HG02759 (cell line): Measurements from ENCODE around the gene OR4C11.

Experiments used
- ATAC-seq: cut with Tn5 transposase; IDR thresholded peaks from one replicate; pipeline ENCODE4 v1.9.1; 2021; ENCODE audit warnings: mild to moderate bottlenecking, moderate library complexity; ENCODE audit not compliant: unreplicated experiment

OR4C11 gene, protein sequence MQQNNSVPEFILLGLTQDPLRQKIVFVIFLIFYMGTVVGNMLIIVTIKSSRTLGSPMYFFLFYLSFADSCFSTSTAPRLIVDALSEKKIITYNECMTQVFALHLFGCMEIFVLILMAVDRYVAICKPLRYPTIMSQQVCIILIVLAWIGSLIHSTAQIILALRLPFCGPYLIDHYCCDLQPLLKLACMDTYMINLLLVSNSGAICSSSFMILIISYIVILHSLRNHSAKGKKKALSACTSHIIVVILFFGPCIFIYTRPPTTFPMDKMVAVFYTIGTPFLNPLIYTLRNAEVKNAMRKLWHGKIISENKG

DNA sequence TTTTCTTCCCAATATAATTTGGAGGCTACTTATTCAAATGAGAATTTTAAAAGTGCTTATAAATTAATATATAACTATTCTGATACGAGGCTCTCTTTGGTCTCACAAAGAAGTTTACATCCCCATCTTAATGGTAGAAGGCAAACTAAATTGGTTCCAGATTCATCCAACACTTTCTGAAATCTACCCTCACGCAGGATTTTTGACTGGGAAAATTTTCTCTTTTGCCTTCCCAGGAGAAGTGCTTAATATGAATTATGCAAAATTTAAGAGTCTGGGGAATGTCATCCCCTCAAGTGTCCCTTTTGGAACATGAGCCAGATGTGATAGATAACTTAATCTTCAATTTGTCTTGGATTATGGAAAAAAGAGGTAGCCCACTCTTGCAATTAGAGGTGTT, at the start of gene OR4C11:
Gene OR4C11 (minus strand): TSS at position 101 of the 400 bp plus-strand sequence. CDS start 3,272 bp downstream, outside the sequence.
- ATAC-seq = no peak

DNA sequence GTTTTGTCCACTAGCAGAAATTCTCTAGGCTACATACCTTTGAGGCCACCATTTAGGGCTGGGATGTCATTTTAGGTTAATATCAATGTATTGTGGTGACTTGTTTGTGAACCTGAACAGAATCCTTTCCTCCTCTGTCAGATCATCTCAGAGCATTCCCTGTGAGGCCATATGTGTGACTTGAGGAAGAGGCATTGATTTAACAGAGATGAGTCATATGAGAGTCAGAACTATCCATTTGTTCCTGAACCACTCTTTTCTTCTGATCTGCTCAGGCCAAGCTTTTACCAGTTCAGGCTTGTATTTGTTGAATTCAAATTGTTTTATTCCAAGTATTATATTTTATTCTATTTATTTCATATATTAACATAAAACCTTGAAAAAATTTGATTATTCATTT, 47.7 kb upstream of the OR4C11 start:
- ATAC-seq = no peak

DNA sequence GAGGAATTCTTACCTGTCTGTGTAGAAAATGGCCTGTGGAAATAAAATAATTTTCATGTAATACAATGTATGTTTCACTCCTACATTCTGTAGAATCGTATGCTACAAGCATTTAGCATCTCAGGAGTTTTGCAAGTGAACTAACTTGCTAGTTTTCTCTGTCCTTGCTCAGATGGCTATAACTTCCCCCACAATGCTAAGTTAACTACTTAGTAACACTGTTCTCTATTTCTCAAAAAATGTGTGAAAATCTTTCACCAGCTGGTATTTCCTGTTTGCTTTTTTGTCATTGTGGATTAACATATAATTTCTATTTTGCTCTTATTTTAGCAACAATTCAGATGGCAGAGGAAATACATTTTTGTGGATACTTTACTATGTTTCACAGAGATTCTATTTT, 45.1 kb upstream of the OR4C11 start:
- ATAC-seq = no peak

DNA sequence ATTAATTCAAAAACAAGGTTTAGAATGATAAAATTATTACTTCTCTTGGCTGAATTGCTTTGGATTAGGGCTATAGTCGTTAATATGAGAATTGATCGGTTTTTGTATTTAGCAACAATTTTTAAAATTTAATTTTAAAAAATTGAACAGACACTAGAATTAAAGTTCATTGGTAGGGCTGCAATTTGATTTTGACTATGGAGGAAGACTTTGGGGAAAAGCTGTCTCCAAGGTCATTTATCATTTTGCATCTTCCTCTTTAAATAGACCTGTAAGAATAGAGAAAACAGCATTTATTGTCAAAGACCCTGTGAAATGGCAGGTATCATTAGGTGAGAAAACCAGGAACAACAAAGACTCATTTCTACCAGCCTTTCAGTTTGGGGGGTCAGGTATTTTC, 40.6 kb upstream of the OR4C11 start, which contains the start of gene OR4S2:
Gene OR4S2 (plus strand): TSS at position 301 of the 400 bp plus-strand sequence. CDS start 2,577 bp downstream, outside the sequence.
- ATAC-seq = no peak

DNA sequence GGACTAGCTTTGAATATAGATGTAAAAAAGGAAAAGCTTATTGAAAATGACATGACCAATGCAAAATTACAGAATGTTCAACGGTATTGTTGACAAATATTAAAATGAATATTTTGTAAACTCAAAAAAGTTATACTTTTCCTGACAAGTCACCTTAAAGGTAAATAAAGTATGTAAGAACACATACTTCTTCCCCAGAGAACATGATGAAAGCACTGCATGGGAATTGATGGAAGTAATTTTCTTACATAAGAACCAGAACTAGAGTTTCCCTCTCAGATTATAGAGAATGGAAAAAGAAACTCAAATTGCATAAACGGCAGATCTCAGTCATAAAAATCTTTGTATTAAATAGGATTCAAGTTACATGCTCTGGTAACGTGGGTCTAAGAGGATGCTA, 27.4 kb upstream of the OR4C11 start, which contains the start of gene OR4P4:
Gene OR4P4 (plus strand): TSS at position 301 of the 400 bp plus-strand sequence.
- no peak for ATAC-seq

DNA sequence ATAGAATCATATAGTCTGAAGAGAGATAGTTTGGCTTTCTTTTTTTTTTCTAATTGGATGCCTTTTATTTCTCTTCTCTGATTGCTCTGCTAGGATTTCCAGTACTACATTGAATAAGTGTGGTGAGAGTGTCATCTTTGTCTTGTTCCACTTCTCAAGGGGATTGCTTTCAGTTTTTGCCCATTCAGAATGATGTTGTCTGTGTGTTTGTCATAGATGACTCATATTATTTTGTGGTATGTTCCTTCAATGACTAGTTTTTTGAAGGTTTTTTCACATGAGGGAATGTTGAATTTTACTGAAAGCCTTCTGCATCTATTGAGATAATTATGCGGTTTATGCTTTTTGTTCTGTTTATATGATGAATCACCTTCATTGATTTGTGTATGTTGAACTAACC, 17.1 kb upstream of the OR4C11 start:
- ATAC-seq = no peak

DNA sequence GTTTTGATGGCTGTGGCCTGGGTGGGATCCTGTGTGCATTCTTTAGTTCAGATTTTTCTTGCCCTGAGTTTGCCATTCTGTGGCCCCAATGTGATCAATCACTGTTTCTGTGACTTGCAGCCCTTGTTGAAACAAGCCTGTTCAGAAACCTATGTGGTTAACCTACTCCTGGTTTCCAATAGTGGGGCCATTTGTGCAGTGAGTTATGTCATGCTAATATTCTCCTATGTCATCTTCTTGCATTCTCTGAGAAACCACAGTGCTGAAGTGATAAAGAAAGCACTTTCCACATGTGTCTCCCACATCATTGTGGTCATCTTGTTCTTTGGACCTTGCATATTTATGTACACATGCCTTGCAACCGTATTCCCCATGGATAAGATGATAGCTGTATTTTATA, 34.9 kb downstream of the OR4C11 start:
- no peak for ATAC-seq

DNA sequence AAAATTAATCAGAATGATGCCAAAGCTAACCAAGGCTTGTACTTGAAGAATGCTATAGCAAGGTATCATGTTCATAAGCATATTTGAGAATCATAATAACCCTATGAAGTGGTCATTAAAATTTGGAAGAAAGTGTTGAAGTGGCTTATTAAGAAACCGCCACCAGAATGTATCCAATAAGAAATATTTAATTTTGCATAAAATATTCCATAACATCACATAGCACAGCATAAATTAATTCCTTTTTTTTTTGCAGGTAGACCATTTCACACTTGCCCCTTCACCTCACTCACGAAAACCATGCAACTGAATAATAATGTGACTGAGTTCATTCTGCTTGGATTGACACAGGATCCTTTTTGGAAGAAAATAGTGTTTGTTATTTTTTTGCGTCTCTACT, 35.6 kb downstream of the OR4C11 start, which contains the start of gene OR4C16:
Gene OR4C16 (plus strand): TSS at position 301 of the 400 bp plus-strand sequence. CDS start 0 bp downstream, at position 301.
- no peak for ATAC-seq

DNA sequence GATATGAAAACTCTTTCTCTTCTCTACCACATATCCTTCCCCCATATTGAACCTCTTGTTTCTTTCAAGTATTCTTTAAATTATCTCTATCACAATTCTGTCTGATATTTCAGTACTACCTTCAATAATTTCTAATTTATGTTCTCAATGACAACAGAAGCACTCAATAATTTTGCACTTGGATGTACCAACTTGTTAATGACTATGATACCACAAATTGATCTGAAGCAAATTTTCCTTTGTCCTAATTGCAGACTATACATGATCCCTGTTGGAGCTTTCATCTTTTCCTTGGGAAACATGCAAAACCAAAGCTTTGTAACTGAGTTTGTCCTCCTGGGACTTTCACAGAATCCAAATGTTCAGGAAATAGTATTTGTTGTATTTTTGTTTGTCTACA, 53.3 kb downstream of the OR4C11 start, which contains the start of gene OR4C15:
Gene OR4C15 (plus strand): TSS at position 301 of the 400 bp plus-strand sequence. CDS start 0 bp downstream, at position 301.
- no peak for ATAC-seq
